ENCODE measurements around the gene NECTIN1.

The NECTIN1 gene

GRCh38 chr11:119652907-119653659, 75.9 kb downstream of the NECTIN1 start:
- no peaks in the 10 kb centered on the region for H4K20me1 ChIP-seq (ENCODE audit: insufficient read depth, low read length)
- no peaks in the 10 kb centered on the region for H3K9me2 ChIP-seq (replicated peaks; ENCODE audit: insufficient read depth, low read length)
- H3K4me3 ChIP-seq (ENCODE audit: low read length): no peak overlapping the region
- no peaks in the 10 kb centered on the region for H3K36me3 ChIP-seq (replicated peaks; ENCODE audit: insufficient read depth, low read length)
- no peak for TF ChIP-seq CTCF (IDR thresholded peaks at IDR 0.05; ENCODE audit: low read length)
- TF ChIP-seq EZH2 (optimal IDR thresholded peaks at IDR 0.05; ENCODE audit: low read depth, low read length): no peak
- no peak for TF ChIP-seq EZH2phosphoT487 (IDR thresholded peaks at IDR 0.05; ENCODE audit: low read length)
- H3K4me1 ChIP-seq (ENCODE audit: low read length): no peaks in the 10 kb centered on the region
- H3F3A ChIP-seq (ENCODE audit: insufficient read depth, low read length): no peaks in the 10 kb centered on the region
- no peak overlapping the region for H3K27ac ChIP-seq (ENCODE audit: low read length)
- no peaks in the 10 kb centered on the region for H3K79me2 ChIP-seq (ENCODE audit: low read length)
- H2AFZ ChIP-seq (ENCODE audit: low read length): no peak overlapping the region
- peaks cover 15% of the 10 kb centered on the region; the same call in 1 of the 2 replicates for H3K27me3 ChIP-seq (replicated peaks; ENCODE audit: insufficient read depth, low read length)
- H3K9me3 ChIP-seq (replicated peaks; ENCODE audit: insufficient read depth, low read length): no peaks in the 10 kb centered on the region
- no peak overlapping the region for H3K4me2 ChIP-seq (ENCODE audit: low read depth, low read length)
- H3K9ac ChIP-seq (ENCODE audit: low read length): no peak overlapping the region
- no peak for DNase-seq

- no peak for DNase-seq
- no peak overlapping the region for H3K4me2 ChIP-seq (ENCODE audit: low read depth, low read length)
Observed at GRCh38 chr11:119651802-119652584, 77.0 kb downstream of the NECTIN1 start.

GRCh38 chr11:119650251-119650650, 78.7 kb downstream of the NECTIN1 start:
- Histone ChIP-seq H3K9me2 (replicated peaks; ENCODE audit: insufficient read depth, low read length) (no peaks in the 10 kb centered on the region), H4K20me1 (ENCODE audit: insufficient read depth, low read length) (no peaks in the 10 kb centered on the region), H3K4me3 (ENCODE audit: low read length) (no peak overlapping the region), H3K27ac (ENCODE audit: low read length) (no peak overlapping the region), H3K4me1 (ENCODE audit: low read length) (no peaks in the 10 kb centered on the region), H3K79me2 (ENCODE audit: low read length) (no peaks in the 10 kb centered on the region), H2AFZ (ENCODE audit: low read length) (no peak overlapping the region), H3K36me3 (replicated peaks; ENCODE audit: insufficient read depth, low read length) (no peaks in the 10 kb centered on the region), H3F3A (ENCODE audit: insufficient read depth, low read length) (no peaks in the 10 kb centered on the region), H3K27me3 (replicated peaks; ENCODE audit: insufficient read depth, low read length) (peaks cover 30% of the 10 kb centered on the region), H3K9me3 (replicated peaks; ENCODE audit: insufficient read depth, low read length) (no peaks in the 10 kb centered on the region), H3K9ac (ENCODE audit: low read length) (no peak overlapping the region), H3K4me2 (ENCODE audit: low read depth, low read length) (no peak overlapping the region)
- no peak for DNase-seq
- TF ChIP-seq EZH2 (optimal IDR thresholded peaks at IDR 0.05; ENCODE audit: low read depth, low read length): no peak
- TF ChIP-seq CTCF (IDR thresholded peaks at IDR 0.05; ENCODE audit: low read length): no peak
- TF ChIP-seq EZH2phosphoT487 (IDR thresholded peaks at IDR 0.05; ENCODE audit: low read length): no peak

More at GRCh38 chr11:119651802-119652584, 77.0 kb downstream of the NECTIN1 start:
- Histone ChIP-seq H3K4me3 (ENCODE audit: low read length) (no peak overlapping the region), H3K4me1 (ENCODE audit: low read length) (no peaks in the 10 kb centered on the region), H4K20me1 (ENCODE audit: insufficient read depth, low read length) (no peaks in the 10 kb centered on the region), H3K9ac (ENCODE audit: low read length) (no peak overlapping the region), H3K79me2 (ENCODE audit: low read length) (no peaks in the 10 kb centered on the region), H3F3A (ENCODE audit: insufficient read depth, low read length) (no peaks in the 10 kb centered on the region), H3K9me3 (replicated peaks; ENCODE audit: insufficient read depth, low read length) (no peaks in the 10 kb centered on the region), H2AFZ (ENCODE audit: low read length) (no peak overlapping the region), H3K27me3 (replicated peaks; ENCODE audit: insufficient read depth, low read length) (peaks cover 15% of the 10 kb centered on the region; the same call in 1 of the 2 replicates), H3K27ac (ENCODE audit: low read length) (no peak overlapping the region), H3K9me2 (replicated peaks; ENCODE audit: insufficient read depth, low read length) (no peaks in the 10 kb centered on the region), H3K36me3 (replicated peaks; ENCODE audit: insufficient read depth, low read length) (no peaks in the 10 kb centered on the region)
- TF ChIP-seq EZH2 (optimal IDR thresholded peaks at IDR 0.05; ENCODE audit: low read depth, low read length): no peak
- TF ChIP-seq CTCF (IDR thresholded peaks at IDR 0.05; ENCODE audit: low read length): no peak
- no peak for TF ChIP-seq EZH2phosphoT487 (IDR thresholded peaks at IDR 0.05; ENCODE audit: low read length)

Measured in MM.1S (cell line).